Endothelial cell of umbilical vein (primary cell): ENCODE results near the gene MAGED4. TPM values are rescaled to one million over a fixed set of nuclear protein-coding genes. Genes with fewer than 3 reads are reported as not detected.

Source experiments
- BruUV-seq: library from RNA; stranded (reverse); fragments of 400-500 nt; replicated peaks from 2 replicates; lab custom pipeline; 2021; lab: Mats Ljungman, UMichigan
- CTCF ChIA-PET: fragments of 300-600, 350-600 bp; sonication (Branson Sonifier 250); formaldehyde crosslinking; loops from one replicate; lab custom pipeline; 2021; ENCODE audit warnings: antibody characterized with exemption, inconsistent platforms; lab: Charles Lee
- POLR2A ChIA-PET: fragments of 300-600, 350-600 bp; sonication (Branson Sonifier 250); formaldehyde crosslinking; loops from one replicate; lab custom pipeline; 2021; ENCODE audit warnings: antibody characterized with exemption, inconsistent platforms; lab: Charles Lee
- DNase-seq: peaks from one replicate; pipeline ENCODE4 v3.0.0-alpha.2; 2011; ENCODE audit warnings: low read depth, low spot score
- FAIRE-seq: peaks from 2 replicates; lab custom pipeline; 2011; peaks lifted over from hg19 to GRCh38; lab: Jason Lieb, UNC
- H2AFZ ChIP-seq: 2 replicates; pipeline ENCODE4 v1.6.0; 2012; ENCODE audit warnings: low read depth, low read length, control low read depth, inconsistent platforms
- H3K27ac ChIP-seq: 2 replicates; pipeline ENCODE4 v1.5.1; 2011; ENCODE audit warnings: low read depth, mild to moderate bottlenecking, control low read depth, low read length, moderate library complexity; ENCODE audit not compliant: insufficient read depth
- H3K27me3 ChIP-seq, 2 experiments: 2 replicates each; pipeline versions ENCODE4 v1.6.0 to v1.6.1; 2011; ENCODE audit warnings: low read length in 2 of 2, mixed read lengths in 1 of 2; ENCODE audit not compliant: control insufficient read depth in 2 of 2, insufficient read depth in 2 of 2
- H3K36me3 ChIP-seq, 2 experiments: 2 replicates in 1 of 2; 3 replicates in 1 of 2; pipeline ENCODE4 v1.5.1; 2011; ENCODE audit warnings: low read length in 2 of 2, mild to moderate bottlenecking in 1 of 2, moderate library complexity in 1 of 2; ENCODE audit not compliant: control insufficient read depth in 2 of 2, insufficient read depth in 2 of 2; ENCODE audit errors: extremely low read depth in 1 of 2
- H3K4me1 ChIP-seq: 3 replicates; pipeline ENCODE4 v1.5.1; 2011; ENCODE audit warnings: mild to moderate bottlenecking, low read length; ENCODE audit not compliant: control insufficient read depth, insufficient read depth; ENCODE audit errors: extremely low read depth
- H3K4me2 ChIP-seq: 2 replicates; pipeline ENCODE4 v1.6.1; 2011; ENCODE audit warnings: low read length, control low read depth, mixed read lengths; ENCODE audit not compliant: insufficient read depth
- H3K4me3 ChIP-seq, 3 experiments: fragments of 200-600 bp in 1 of 3; sonication (generic), shearing (Covaris generic) in 1 of 3; replicated peaks in 1 of 3; 2 replicates each; pipeline ENCODE4 v1.5.1; 2011 to 2016; ENCODE audit warnings: control low read depth in 3 of 3, low read length in 3 of 3, mild to moderate bottlenecking in 2 of 3, inconsistent platforms in 1 of 3, low read depth in 1 of 3, moderate library complexity in 1 of 3; ENCODE audit not compliant: insufficient read depth in 1 of 3
- H3K79me2 ChIP-seq: 2 replicates; pipeline ENCODE4 v1.6.0; 2012; ENCODE audit warnings: low read length, inconsistent platforms; ENCODE audit not compliant: control insufficient read depth, insufficient read depth
- H3K9ac ChIP-seq: replicated peaks from 2 replicates; pipeline ENCODE3; 2011; ENCODE audit warnings: low read length, control low read depth; ENCODE audit not compliant: insufficient read depth; ENCODE audit errors: extremely low read depth
- H3K9me1 ChIP-seq: replicated peaks from 3 replicates; pipeline ENCODE4 v1.6.0; 2011; ENCODE audit warnings: mild to moderate bottlenecking, low read length; ENCODE audit not compliant: control insufficient read depth, insufficient read depth; ENCODE audit errors: extremely low read depth
- H3K9me3 ChIP-seq: replicated peaks from 2 replicates; pipeline ENCODE4 v1.5.1; 2012; ENCODE audit warnings: low read length, inconsistent platforms; ENCODE audit not compliant: control insufficient read depth, insufficient read depth
- H4K20me1 ChIP-seq: replicated peaks from 2 replicates; pipeline ENCODE3; 2011; ENCODE audit warnings: mild to moderate bottlenecking, low read length; ENCODE audit not compliant: control insufficient read depth, insufficient read depth; ENCODE audit errors: extremely low read depth
- MYC ChIP-seq: IDR thresholded peaks from one replicate; pipeline ENCODE4 v1.6.1; 2011; ENCODE audit warnings: mild to moderate bottlenecking, low read depth, low read length
- POLR2AphosphoS5 ChIP-seq: IDR thresholded peaks from 2 replicates; pipeline ENCODE4 v1.6.1; 2012; ENCODE audit warnings: low read depth, mild to moderate bottlenecking, control low read depth, low read length, moderate library complexity; ENCODE audit not compliant: insufficient read depth
- dilution Hi-C: fragments of 300-500 bp; cut with MboI; formaldehyde crosslinking; loops from one replicate; pipeline ENCODE4 v1.15.0; 2019; ENCODE audit warnings: low sequenced_read_pairs; ENCODE audit not compliant: extremely low pct_ligation_motif_present
- intact Hi-C: fragments of 100-400 bp; cut with micrococcal nuclease; formaldehyde crosslinking; loops from one replicate; pipeline ENCODE4 v1.10.0; 2022
- polyA plus RNA-seq, 4 experiments: library from polyadenylated mRNA; depleted of rRNA in 3 of 4; stranded (reverse) in 3 of 4; unstranded in 1 of 4; fragments of >200 nt; gene quantifications; 2 replicates each; pipeline versions ENCODE4 v1.2.1 to v1.2.3, GENCODE V29; 2011 to 2012; ENCODE audit warnings: missing spikeins in 1 of 4
- small RNA-seq: library from RNA; depleted of rRNA; stranded (forward); fragments of <200 nt; gene quantifications from one replicate; pipeline ENCODE3, GENCODE V24; 2012; ENCODE audit warnings: low replicate concordance, low read depth; ENCODE audit not compliant: insufficient read depth, insufficient read length
- total RNA-seq: library from RNA; stranded (reverse); gene quantifications from 2 replicates; pipeline ENCODE4 v1.2.3, GENCODE V29; 2021

Gene MAGED4
- total and polyA plus RNA-seq, 2 donors (not counting 3 experiments of a cell fraction or from before 2014, with no cell fraction given): 7.7 to 25.3 TPM

- Histone ChIP-seq H3K9ac (no peak overlapping the region), H3K4me1 (no peaks in the 10 kb centered on the region), H2AFZ (no peak overlapping the region), H3K9me3 (no peaks in the 10 kb centered on the region), H3K36me3 (no peaks in the 10 kb centered on the region), H3K4me3 (no peak overlapping the region), H3K4me2 (no peak overlapping the region), H3K79me2 (no peaks in the 10 kb centered on the region), H3K27me3 (no peaks in the 10 kb centered on the region), H4K20me1 (no peaks in the 10 kb centered on the region), H3K9me1 (no peaks in the 10 kb centered on the region), H3K27ac (no peak overlapping the region)
- BruUV-seq: no TSS peak
- no peak for DNase-seq
- TF ChIP-seq POLR2AphosphoS5 (no peak), MYC (no peak)
- ChIA-PET POLR2A (no interaction called here), CTCF (interaction anchor here (1.6 kb wide), 1 partner anchor 11 kb away, joined by 3 read pairs; no protein-coding TSS in a partner anchor)
- intact Hi-C loops (no loop called here), dilution Hi-C loops (no loop called here)
- FAIRE-seq: no peak
Measured at GRCh38 chrX:52220936-52221335, 36.2 kb downstream of the MAGED4 start.

Small RNA genes within 50 kb of the gene (small RNA-seq; reads per million reads assigned to genes)
- not detected for gene SNORA11D

Other genes starting within 250 kb of the MAGED4 start
- 23.0 and 46.9 TPM in 2 replicates for gene MAGED4B, start 115.7 kb upstream of the MAGED4 start, total RNA-seq
- 29.5 and 34.6 TPM in 2 replicates for gene MAGED4B, start 115.7 kb upstream of the MAGED4 start, polyA plus RNA-seq
- gene XAGE2, start 184.1 kb downstream of the MAGED4 start, total RNA-seq: not detected in 2 replicates
- not detected in 2 replicates for gene XAGE2, start 184.1 kb downstream of the MAGED4 start, polyA plus RNA-seq